Spleen (tissue), 11 donors: ENCODE results near the gene EHD4. TPM values are rescaled to one million over a fixed set of nuclear protein-coding genes. Genes with fewer than 3 reads are reported as not detected.

Source experiments
- DNase-seq: peaks from one replicate; pipeline ENCODE4 v3.0.0-alpha.2; 2020
- H3K27ac ChIP-seq, 8 donors: fragments of 200-600 bp; sonication (generic) in 7 of 8; 1 replicate in 4 of 8; 2 replicates in 4 of 8; pipeline versions ENCODE4 v1.5.0 to v1.8.0; 2016 to 2021; ENCODE audit warnings: inconsistent platforms in 4 of 8, mild to moderate bottlenecking in 4 of 8, moderate library complexity in 1 of 8
- H3K27me3 ChIP-seq, 7 donors: fragments of 200-600 bp; sonication (generic) in 6 of 7; replicated peaks in 1 of 7; 1 replicate in 4 of 7; 2 replicates in 3 of 7; pipeline versions ENCODE4 v1.5.0 to v1.8.0; 2016 to 2021; ENCODE audit warnings: inconsistent platforms in 3 of 7, mild to moderate bottlenecking in 1 of 7
- H3K36me3 ChIP-seq, 6 donors: fragments of 200-600 bp; sonication (generic) in 5 of 6; 1 replicate in 4 of 6; 2 replicates in 2 of 6; pipeline versions ENCODE4 v1.5.0 to v1.8.0; 2016 to 2021; ENCODE audit warnings: inconsistent platforms in 2 of 6
- H3K4me1 ChIP-seq, 6 donors: fragments of 200-600 bp; sonication (generic) in 5 of 6; 1 replicate in 3 of 6; 2 replicates in 3 of 6; pipeline versions ENCODE4 v1.5.0 to v1.8.0; 2016 to 2021; ENCODE audit warnings: inconsistent platforms in 3 of 6
- H3K4me3 ChIP-seq, 8 donors: fragments of 200-600 bp; sonication (generic) in 7 of 8; 1 replicate in 4 of 8; 2 replicates in 4 of 8; pipeline versions ENCODE4 v1.5.0 to v1.8.0; 2016 to 2021; ENCODE audit warnings: inconsistent platforms in 4 of 8, mild to moderate bottlenecking in 4 of 8, moderate library complexity in 2 of 8
- H3K9me3 ChIP-seq, 8 donors: fragments of 200-600 bp; sonication (generic) in 7 of 8; 1 replicate in 4 of 8; 2 replicates in 4 of 8; pipeline versions ENCODE4 v1.5.0 to v1.8.0; 2016 to 2021; ENCODE audit warnings: inconsistent platforms in 4 of 8
- POLR2A ChIP-seq, 3 donors: fragments of 450-650 bp; IDR thresholded peaks; one replicate each; pipeline ENCODE4 v1.5.1; 2017; ENCODE audit warnings: antibody characterized with exemption in 3 of 3, mild to moderate bottlenecking in 1 of 3
- POLR2AphosphoS5 ChIP-seq, 3 donors: sonication (generic); formaldehyde crosslinking; IDR thresholded peaks; one replicate each; pipeline ENCODE4 v1.5.1; 2017; ENCODE audit warnings: antibody characterized with exemption in 3 of 3
- WGBS, 5 donors: extraction: QIAGEN DNeasy Blood & Tissue Kit in 3 of 5; methylation state at CpG; one replicate each; pipeline versions ENCODE4 v1.1.5 to v1.1.7; 2013 to 2018; 5-methylcytosine and 5-hydroxymethylcytosine counted together
- intact Hi-C: fragments of 100-400 bp; cut with DNase I; formaldehyde crosslinking; loops from one replicate; pipeline ENCODE4 v1.15.0; 2023; ENCODE audit warnings: low total_unique reads
- polyA plus RNA-seq, 3 donors: library from polyadenylated mRNA; stranded (reverse); fragments of 200-250 nt; gene quantifications; one replicate each; pipeline ENCODE4 v1.2.1, GENCODE V29; 2013
- total RNA-seq, 7 donors: library from RNA; depleted of rRNA in 3 of 7; stranded (reverse); fragments of >200 nt in 3 of 7; fragmentation: NEBNext Ultra II Directional in 4 of 7; extraction: Animal tissue kit (Norgen Biotek cat#: 25700) in 4 of 7; gene quantifications; one replicate each; pipeline versions ENCODE4 v1.1.0 to v1.2.1, GENCODE V29; 2016 to 2021
- TF ChIP-seq, protein P1 (sequence below), 11 experiments: fragments of 200-600 bp in 7 of 11; fragments of 450-650 bp in 4 of 11; sonication (generic) in 4 of 11; IDR thresholded peaks in 8 of 11; conservative IDR thresholded peaks in 3 of 11; 1 replicate in 7 of 11; 2 replicates in 4 of 11; pipeline versions ENCODE4 v1.4.0 to v1.8.0; 2016 to 2021; ENCODE audit warnings: antibody characterized with exemption in 11 of 11, inconsistent platforms in 4 of 11, mild to moderate bottlenecking in 1 of 11
- donor health status: healthy with polysubstance abuse.
- donor health status: DM: no; HTN: no; CAD: no; lungs with moderate emphysema.
- donor health status: DM: no; HTN: no; CAD: no.
- donor health status: Bipolar disorder and iron deficiency.
- donor health status: healthy.
- donor health status: DM: no; HTN: no; CAD: no.
- donor health status: DM: yes; HTN: yes; CAD: no.

Gene EHD4
- total and polyA plus RNA-seq, 10 donors: 5.5 to 33.2 (median 21.7) TPM

DNA sequence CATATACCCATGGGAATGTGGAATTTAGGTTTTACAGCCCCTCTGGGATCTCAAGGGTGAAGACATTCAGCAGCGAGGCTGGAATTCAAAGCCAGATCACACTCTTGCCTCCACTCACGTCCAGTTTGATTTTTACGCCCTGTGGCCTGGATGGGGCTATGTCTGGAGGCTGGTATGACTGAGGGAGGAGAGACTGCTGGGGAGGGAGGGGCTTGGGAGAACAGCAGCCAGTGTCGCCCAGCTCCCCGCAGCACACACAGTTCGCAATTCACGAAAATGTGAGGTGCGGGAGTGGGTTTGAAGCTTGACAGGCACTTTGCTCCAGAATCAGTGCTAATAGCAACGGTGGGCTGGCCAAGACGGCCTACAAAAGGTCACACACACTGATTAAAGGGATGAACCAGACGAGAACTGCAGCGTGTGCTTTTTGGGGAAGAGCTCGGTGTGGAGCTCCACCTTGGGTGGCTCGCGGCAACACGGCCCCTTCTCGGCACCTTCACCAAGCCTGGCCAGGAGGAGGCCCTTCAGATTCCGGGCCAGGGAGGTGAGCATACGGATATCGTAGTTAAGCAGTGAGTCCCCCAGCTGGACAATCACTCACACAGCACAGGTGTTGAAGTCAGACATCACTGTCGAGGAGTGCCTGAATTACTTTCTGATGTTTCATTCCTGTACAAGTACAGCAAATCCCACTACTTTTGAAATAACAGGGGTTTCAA lies 16.4 kb downstream of the EHD4 start:
- TF ChIP-seq, protein P1, sequence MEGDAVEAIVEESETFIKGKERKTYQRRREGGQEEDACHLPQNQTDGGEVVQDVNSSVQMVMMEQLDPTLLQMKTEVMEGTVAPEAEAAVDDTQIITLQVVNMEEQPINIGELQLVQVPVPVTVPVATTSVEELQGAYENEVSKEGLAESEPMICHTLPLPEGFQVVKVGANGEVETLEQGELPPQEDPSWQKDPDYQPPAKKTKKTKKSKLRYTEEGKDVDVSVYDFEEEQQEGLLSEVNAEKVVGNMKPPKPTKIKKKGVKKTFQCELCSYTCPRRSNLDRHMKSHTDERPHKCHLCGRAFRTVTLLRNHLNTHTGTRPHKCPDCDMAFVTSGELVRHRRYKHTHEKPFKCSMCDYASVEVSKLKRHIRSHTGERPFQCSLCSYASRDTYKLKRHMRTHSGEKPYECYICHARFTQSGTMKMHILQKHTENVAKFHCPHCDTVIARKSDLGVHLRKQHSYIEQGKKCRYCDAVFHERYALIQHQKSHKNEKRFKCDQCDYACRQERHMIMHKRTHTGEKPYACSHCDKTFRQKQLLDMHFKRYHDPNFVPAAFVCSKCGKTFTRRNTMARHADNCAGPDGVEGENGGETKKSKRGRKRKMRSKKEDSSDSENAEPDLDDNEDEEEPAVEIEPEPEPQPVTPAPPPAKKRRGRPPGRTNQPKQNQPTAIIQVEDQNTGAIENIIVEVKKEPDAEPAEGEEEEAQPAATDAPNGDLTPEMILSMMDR (IDR thresholded peaks at IDR 0.05 in 8 of 11, conservative IDR thresholded peaks at IDR 0.05 in 3 of 11): no peak
- TF ChIP-seq POLR2AphosphoS5 (IDR thresholded peaks at IDR 0.05): no peak
- TF ChIP-seq POLR2A (IDR thresholded peaks at IDR 0.05): no peak

DNA sequence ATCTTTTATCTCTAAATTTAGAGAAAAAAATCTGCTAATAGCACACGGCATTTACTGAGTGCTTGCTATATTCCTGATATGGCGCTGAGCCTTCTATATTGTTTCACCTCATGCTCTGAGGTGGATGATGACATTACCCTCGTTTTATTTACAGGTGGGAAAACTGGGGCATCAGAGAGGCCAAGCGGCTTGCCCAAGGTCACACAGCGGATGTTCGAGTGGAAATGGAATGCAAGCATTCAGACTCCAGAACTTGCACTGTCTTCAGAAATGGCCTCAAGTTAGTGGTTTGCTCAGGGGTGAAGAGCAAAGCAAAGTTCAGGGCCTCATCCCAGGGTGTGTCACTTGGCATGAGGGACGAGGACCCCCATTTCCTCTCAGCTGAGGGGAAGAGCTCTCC lies 17.3 kb downstream of the EHD4 start:
- Histone ChIP-seq H3K27ac (no peak overlapping the region), H3K9me3 (no peaks in the 10 kb centered on the region), H3K4me3 (no peak overlapping the region), H3K36me3 (peaks cover 0 to 50% (median 24%) of the 10 kb centered on the region in 6 donors), H3K4me1 (peaks cover 5 to 60% (median 22%) of the 10 kb centered on the region in 6 donors), H3K27me3 (no peaks in the 10 kb centered on the region)
- TF ChIP-seq, protein P1 (IDR thresholded peaks at IDR 0.05 in 8 of 11, conservative IDR thresholded peaks at IDR 0.05 in 3 of 11): no peak
- TF ChIP-seq POLR2A (IDR thresholded peaks at IDR 0.05): no peak
- TF ChIP-seq POLR2AphosphoS5 (IDR thresholded peaks at IDR 0.05): no peak
- no peak for DNase-seq
- WGBS, 5 donors: 76 to 85% (median 84%) methylated on average over 7 of the region's 7 CpGs
- intact Hi-C loops: no loop called here

More for the DNA sequence above, 16.4 kb downstream of the EHD4 start:
- H3K9me3 ChIP-seq: no peaks in the 10 kb centered on the region
- WGBS, 5 donors: 89 to 94% (median 91%) methylated on average over 17 to 21 of the region's 21 CpGs
- DNase-seq: no peak
- H3K4me1 ChIP-seq: peaks cover 5 to 56% (median 21%) of the 10 kb centered on the region in 6 donors
- intact Hi-C loops: no loop called here
- no peak overlapping the region for H3K27ac ChIP-seq
- no peaks in the 10 kb centered on the region for H3K27me3 ChIP-seq
- H3K4me3 ChIP-seq: no peak overlapping the region
- H3K36me3 ChIP-seq: peaks cover 0 to 41% (median 21%) of the 10 kb centered on the region in 6 donors

DNA sequence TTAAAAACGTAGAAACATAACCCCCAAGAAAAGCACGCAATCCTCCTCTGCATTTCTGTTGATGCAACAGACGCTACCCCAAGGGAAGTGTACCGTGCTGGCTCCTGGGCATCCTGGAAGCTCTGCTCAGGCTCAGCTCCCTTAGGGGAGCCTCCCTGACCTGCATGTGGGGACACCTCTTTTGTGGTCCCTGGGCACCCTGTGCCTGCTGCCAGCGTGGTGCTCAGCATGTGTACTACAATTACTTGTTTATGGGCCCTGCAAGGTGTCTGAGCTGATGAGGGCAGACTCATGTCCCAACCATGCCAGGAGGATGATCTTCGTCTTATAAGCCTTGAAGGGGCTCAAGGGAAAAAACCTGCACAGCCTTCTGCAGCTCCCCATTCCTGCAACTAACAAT lies 18.3 kb downstream of the EHD4 start:
- 80 to 92% (median 89%) methylated on average over 6 of the region's 6 CpGs for WGBS, 5 donors

More for the DNA sequence above, 18.3 kb downstream of the EHD4 start:
- TF ChIP-seq, protein P1 (IDR thresholded peaks at IDR 0.05 in 8 of 11, conservative IDR thresholded peaks at IDR 0.05 in 3 of 11): no peak
- TF ChIP-seq POLR2AphosphoS5 (IDR thresholded peaks at IDR 0.05) (no peak), POLR2A (IDR thresholded peaks at IDR 0.05) (no peak)
- intact Hi-C loops: no loop called here
- no peaks in the 10 kb centered on the region for H3K9me3 ChIP-seq
- no peak overlapping the region for H3K27ac ChIP-seq
- H3K27me3 ChIP-seq: no peaks in the 10 kb centered on the region
- peaks cover 5 to 63% (median 21%) of the 10 kb centered on the region in 6 donors for H3K4me1 ChIP-seq
- H3K36me3 ChIP-seq: peaks cover 0 to 59% (median 27%) of the 10 kb centered on the region in 6 donors
- DNase-seq: no peak
- no peak overlapping the region for H3K4me3 ChIP-seq
